SK-N-SH (cell line): ENCODE results near the gene MSRB2. TPM values are rescaled to one million over a fixed set of nuclear protein-coding genes. Genes with fewer than 3 reads are reported as not detected.

ENCODE experiments used
- CTCF ChIA-PET: fragments of 300-600, 350-600 bp; formaldehyde crosslinking; extraction: SDS; loops from one replicate; lab custom pipeline; 2021; lab: Yijun Ruan, JAX
- POLR2A ChIA-PET: fragments of 350-600 bp; sonication (Branson Sonifier 250); formaldehyde crosslinking; extraction: SDS; loops from one replicate; lab custom pipeline; 2020; ENCODE audit warnings: antibody characterized with exemption, inconsistent platforms; lab: Yijun Ruan, JAX
- DNase-seq: peaks from one replicate; pipeline ENCODE4 v3.0.0; 2012
- H2AFZ ChIP-seq: fragments of 200-600 bp; sonication (generic); 2 replicates; pipeline ENCODE4 v1.8.1; 2016; ENCODE audit warnings: antibody characterized with exemption, mild to moderate bottlenecking, low read depth
- H3F3A ChIP-seq: fragments of 200-600 bp; sonication (generic); replicated peaks from 2 replicates; pipeline ENCODE3; 2016; ENCODE audit warnings: antibody characterized with exemption, mild to moderate bottlenecking; ENCODE audit not compliant: insufficient read depth
- H3K27ac ChIP-seq, 2 experiments: fragments of 200-500 bp in 1 of 2; fragments of 200-600 bp in 1 of 2; sonication (Bioruptor generic) in 1 of 2; sonication (generic), shearing (Covaris generic) in 1 of 2; 2 replicates each; pipeline versions ENCODE4 v1.5.1 to v1.6.1; 2014 to 2016; ENCODE audit warnings: low read depth in 2 of 2, inconsistent platforms in 1 of 2, low read length in 1 of 2, mild to moderate bottlenecking in 1 of 2, mixed read lengths in 1 of 2
- H3K27me3 ChIP-seq: fragments of 200-600 bp; sonication (generic), shearing (Covaris generic); 2 replicates; pipeline ENCODE4 v1.6.1; 2016; ENCODE audit warnings: mixed run types; ENCODE audit not compliant: insufficient read depth
- H3K36me3 ChIP-seq, 2 experiments: fragments of 200-500 bp in 1 of 2; fragments of 200-600 bp in 1 of 2; sonication (Bioruptor generic) in 1 of 2; sonication (generic) in 1 of 2; replicated peaks in 1 of 2; 2 replicates each; pipeline versions ENCODE3 to v1.5.1; 2014 to 2016; ENCODE audit warnings: low read length in 1 of 2, mild to moderate bottlenecking in 1 of 2; ENCODE audit not compliant: insufficient read depth in 2 of 2, control insufficient read depth in 1 of 2
- H3K4me1 ChIP-seq, 2 experiments: fragments of 200-500 bp in 1 of 2; fragments of 200-600 bp in 1 of 2; sonication (Bioruptor generic) in 1 of 2; sonication (generic), shearing (Covaris generic) in 1 of 2; 2 replicates each; pipeline versions ENCODE4 v1.5.1 to v1.6.1; 2014 to 2016; ENCODE audit warnings: low read depth in 1 of 2, low read length in 1 of 2, mixed run types in 1 of 2; ENCODE audit not compliant: insufficient read depth in 2 of 2, control insufficient read depth in 1 of 2
- H3K4me2 ChIP-seq: fragments of 200-600 bp; sonication (generic), shearing (Covaris generic); 2 replicates; pipeline ENCODE4 v1.6.1; 2017; ENCODE audit warnings: mixed run types
- H3K4me3 ChIP-seq, 2 experiments: fragments of 200-500 bp in 1 of 2; fragments of 200-600 bp in 1 of 2; sonication (Bioruptor generic) in 1 of 2; sonication (generic), shearing (Covaris generic) in 1 of 2; 2 replicates each; pipeline versions ENCODE4 v1.5.1 to v1.8.1; 2014 to 2016; ENCODE audit warnings: low read depth in 2 of 2, inconsistent platforms in 1 of 2, low read length in 1 of 2, mild to moderate bottlenecking in 1 of 2, mixed read lengths in 1 of 2, moderate library complexity in 1 of 2
- H3K79me2 ChIP-seq: fragments of 200-600 bp; sonication (generic); 2 replicates; pipeline ENCODE4 v1.8.1; 2017; ENCODE audit warnings: mild to moderate bottlenecking; ENCODE audit not compliant: insufficient read depth
- H3K9ac ChIP-seq: fragments of 200-600 bp; sonication (generic); 2 replicates; pipeline ENCODE4 v1.6.1; 2017; ENCODE audit warnings: mixed run types
- H3K9me2 ChIP-seq: fragments of 200-600 bp; sonication (generic); 2 replicates; pipeline ENCODE4 v1.6.1; 2017; ENCODE audit warnings: mixed run types
- H3K9me3 ChIP-seq: fragments of 200-600 bp; sonication (generic); 2 replicates; pipeline ENCODE4 v1.6.1; 2017; ENCODE audit warnings: mixed run types, mild to moderate bottlenecking, moderate library complexity
- H4K20me1 ChIP-seq: fragments of 200-600 bp; sonication (generic); 2 replicates; pipeline ENCODE4 v1.6.1; 2017; ENCODE audit warnings: mild to moderate bottlenecking, mixed run types; ENCODE audit not compliant: insufficient read depth
- CTCF ChIP-seq: fragments of 200-600 bp; sonication (generic); IDR thresholded peaks from 2 replicates; pipeline ENCODE4 v1.6.1; 2017; ENCODE audit warnings: antibody characterized with exemption, mild to moderate bottlenecking, moderate library complexity
- EZH2phosphoT487 ChIP-seq: fragments of 200-600 bp; sonication (generic); IDR thresholded peaks from 2 replicates; pipeline ENCODE4 v1.6.1; 2017; ENCODE audit warnings: low read depth, mixed run types, mild to moderate bottlenecking, antibody characterized with exemption, moderate library complexity, borderline replicate concordance
- MEF2A ChIP-seq: IDR thresholded peaks from 2 replicates; pipeline ENCODE4 v1.4.0; 2012; ENCODE audit warnings: low read depth, borderline replicate concordance
- REST ChIP-seq: IDR thresholded peaks from 2 replicates; pipeline ENCODE4 v1.6.1; 2012; ENCODE audit warnings: mild to moderate bottlenecking, low read depth, low read length, moderate library complexity
- RFX5 ChIP-seq: IDR thresholded peaks from 2 replicates; pipeline ENCODE4 v1.6.1; 2012; ENCODE audit warnings: mild to moderate bottlenecking, improper control_type of control experiment, low read length
- TEAD4 ChIP-seq: IDR thresholded peaks from 2 replicates; pipeline ENCODE4 v1.4.0; 2012; ENCODE audit warnings: mild to moderate bottlenecking, borderline replicate concordance; ENCODE audit not compliant: insufficient read depth
- USF1 ChIP-seq: IDR thresholded peaks from 2 replicates; pipeline ENCODE4 v1.4.0; 2012; ENCODE audit warnings: low read depth, borderline replicate concordance
- USF2 ChIP-seq: fragments of 150-350 bp; IDR thresholded peaks from 2 replicates; pipeline ENCODE4 v1.6.1; 2017; ENCODE audit warnings: antibody characterized with exemption, low read length, low read depth, borderline replicate concordance
- WGBS: methylation state at CpG from one replicate; pipeline ENCODE4 v1.1.6; 2017; ENCODE audit warnings: low lambda C conversion rate; 5-methylcytosine and 5-hydroxymethylcytosine counted together
- polyA plus RNA-seq, 3 experiments: library from polyadenylated mRNA; depleted of rRNA; stranded (reverse); fragments of >200 nt; gene quantifications; 2 replicates each; pipeline ENCODE4 v1.2.3, GENCODE V29; 2012
- TF ChIP-seq, protein P1 (sequence below): IDR thresholded peaks from 2 replicates; pipeline ENCODE4; 2012

The MSRB2 gene
- polyA plus RNA-seq, 1 of the 3 experiments (the other 2 are of a cell fraction) = 44.0 TPM

DNA sequence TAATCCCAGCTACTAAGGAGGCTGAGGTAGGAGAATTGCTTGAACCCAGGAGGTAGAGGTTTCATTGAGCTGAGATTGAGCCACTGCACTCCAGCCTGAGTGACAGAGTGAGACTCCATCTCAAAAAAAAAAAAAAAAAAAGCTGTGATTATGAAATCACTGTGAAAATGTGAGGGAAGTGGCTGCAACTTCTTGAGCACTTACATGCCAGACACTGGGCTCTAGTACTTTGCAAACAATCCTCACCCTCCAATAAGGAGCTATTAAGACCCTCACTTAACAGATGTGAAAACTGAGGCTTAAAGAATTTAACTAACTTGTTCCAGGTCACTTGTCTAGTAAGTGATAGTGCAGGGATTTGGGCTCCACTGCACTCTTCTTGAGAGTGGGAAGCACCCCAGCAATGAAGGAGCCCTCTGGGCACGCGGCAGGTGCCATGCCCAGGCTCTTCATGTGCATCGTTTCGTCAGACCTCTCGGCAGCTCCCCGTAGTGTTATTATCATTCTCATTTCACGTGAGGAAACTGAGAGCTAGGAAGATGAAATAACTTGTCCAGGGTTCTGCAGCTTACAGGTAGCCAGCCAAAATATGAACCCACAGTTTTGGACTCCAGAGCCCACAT is 19.0 kb downstream of the MSRB2 start (continued):
- no peak for TF ChIP-seq REST
- TF ChIP-seq MEF2A = no peak
- TF ChIP-seq TEAD4 = no peak
- TF ChIP-seq, all 33 proteins: peak for 0

- H3K4me1 ChIP-seq = peaks cover 0 to 27% of the 10 kb centered on the region in 2 experiments; a peak in 2 of 4 replicates
- no peak overlapping the region for H3K9ac ChIP-seq
- no peak overlapping the region for H3K27ac ChIP-seq
- 85% methylated on average over 4 of the region's 4 CpGs for WGBS
- H3K36me3 ChIP-seq = peaks cover 20 to 45% of the 10 kb centered on the region in 2 experiments
- ChIA-PET POLR2A (no interaction called here), CTCF (no interaction called here)
- no peak overlapping the region for H3K4me2 ChIP-seq
- no peaks in the 10 kb centered on the region for H3K27me3 ChIP-seq
- no peaks in the 10 kb centered on the region for H3K9me3 ChIP-seq
- H3F3A ChIP-seq = no peaks in the 10 kb centered on the region
- no peaks in the 10 kb centered on the region for H4K20me1 ChIP-seq
- TF ChIP-seq EZH2phosphoT487 = no peak
- TF ChIP-seq CTCF = no peak
- no peak for TF ChIP-seq USF1
- TF ChIP-seq USF2 = no peak
- TF ChIP-seq RFX5 = no peak
- TF ChIP-seq, protein P1, sequence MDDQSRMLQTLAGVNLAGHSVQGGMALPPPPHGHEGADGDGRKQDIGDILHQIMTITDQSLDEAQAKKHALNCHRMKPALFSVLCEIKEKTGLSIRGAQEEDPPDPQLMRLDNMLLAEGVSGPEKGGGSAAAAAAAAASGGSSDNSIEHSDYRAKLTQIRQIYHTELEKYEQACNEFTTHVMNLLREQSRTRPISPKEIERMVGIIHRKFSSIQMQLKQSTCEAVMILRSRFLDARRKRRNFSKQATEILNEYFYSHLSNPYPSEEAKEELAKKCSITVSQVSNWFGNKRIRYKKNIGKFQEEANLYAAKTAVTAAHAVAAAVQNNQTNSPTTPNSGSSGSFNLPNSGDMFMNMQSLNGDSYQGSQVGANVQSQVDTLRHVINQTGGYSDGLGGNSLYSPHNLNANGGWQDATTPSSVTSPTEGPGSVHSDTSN = no peak
- no peak for DNase-seq
- H3K4me3 ChIP-seq = no peak overlapping the region
- H3K9me2 ChIP-seq = no peaks in the 10 kb centered on the region
- no peaks in the 10 kb centered on the region for H3K79me2 ChIP-seq
- no peak overlapping the region for H2AFZ ChIP-seq
Observed at GRCh38 chr10:23116486-23117205, 21.3 kb downstream of the MSRB2 start.
